Smooth muscle cell (in vitro differentiated cells): ENCODE data around the gene PPP1R12C. TPM values are rescaled to one million over a fixed set of nuclear protein-coding genes. Genes with fewer than 3 reads are reported as not detected.

Source experiments
- DNase-seq: peaks from one replicate; lab custom pipeline; 2025; ENCODE audit not compliant: unreplicated experiment; lab: John Stamatoyannopoulos, UW
- H2AFZ ChIP-seq: fragments of 200-600 bp; sonication (generic); 2 replicates; pipeline ENCODE4 v1.6.0; 2016; ENCODE audit warnings: antibody characterized with exemption, low read depth, mild to moderate bottlenecking
- H3F3A ChIP-seq: fragments of 200-600 bp; sonication (generic); 2 replicates; pipeline ENCODE4 v1.6.0; 2017; ENCODE audit warnings: antibody characterized with exemption, low read depth
- H3K27ac ChIP-seq: fragments of 200-600 bp; sonication (generic); 2 replicates; pipeline ENCODE4 v1.5.1; 2016; ENCODE audit warnings: low read depth, mild to moderate bottlenecking
- H3K27me3 ChIP-seq: fragments of 200-600 bp; sonication (generic); 2 replicates; pipeline ENCODE4 v1.6.1; 2016; ENCODE audit warnings: low read depth, mild to moderate bottlenecking
- H3K36me3 ChIP-seq: fragments of 200-600 bp; sonication (generic); 2 replicates; pipeline ENCODE4 v1.5.1; 2016; ENCODE audit warnings: low read depth
- H3K4me1 ChIP-seq: fragments of 200-600 bp; sonication (generic); 2 replicates; pipeline ENCODE4 v1.5.1; 2016; ENCODE audit warnings: low read depth
- H3K4me2 ChIP-seq: fragments of 200-600 bp; sonication (generic); 2 replicates; pipeline ENCODE4 v1.6.0; 2016; ENCODE audit warnings: mild to moderate bottlenecking
- H3K4me3 ChIP-seq: fragments of 200-600 bp; sonication (generic); 2 replicates; pipeline ENCODE4 v1.5.1; 2016; ENCODE audit warnings: mild to moderate bottlenecking
- H3K79me2 ChIP-seq: fragments of 200-600 bp; sonication (generic); 2 replicates; pipeline ENCODE4 v1.6.0; 2016; ENCODE audit warnings: low read depth, mild to moderate bottlenecking
- H3K9ac ChIP-seq: fragments of 200-600 bp; sonication (generic); 2 replicates; pipeline ENCODE4 v1.6.0; 2016; ENCODE audit warnings: low read depth
- H3K9me3 ChIP-seq: fragments of 200-600 bp; sonication (generic); replicated peaks from 2 replicates; pipeline ENCODE4 v1.5.1; 2016; ENCODE audit warnings: low read depth
- H4K20me1 ChIP-seq: fragments of 200-600 bp; sonication (generic); 2 replicates; pipeline ENCODE4 v1.6.0; 2016; ENCODE audit warnings: low read depth
- CTCF ChIP-seq: fragments of 200-600 bp; sonication (generic); IDR thresholded peaks from 2 replicates; pipeline ENCODE4 v1.5.1; 2017; ENCODE audit warnings: borderline replicate concordance, mild to moderate bottlenecking, antibody characterized with exemption; ENCODE audit not compliant: insufficient read depth, poor library complexity, severe bottlenecking
- WGBS: methylation state at CpG from one replicate; pipeline ENCODE4 v1.1.7; 2016; ENCODE audit warnings: low lambda C conversion rate; 5-methylcytosine and 5-hydroxymethylcytosine counted together
- polyA plus RNA-seq: library from polyadenylated mRNA; unstranded; fragments of >200 nt; fragmentation: Nextera tagmentation; extraction: Ambion mirVana; gene quantifications from 2 replicates; pipeline ENCODE4 v1.2.1, GENCODE V29; 2016
- total RNA-seq: library from RNA; depleted of rRNA; stranded (reverse); fragments of >200 nt; gene quantifications from 2 replicates; pipeline ENCODE4 v1.2.3, GENCODE V29; 2014

PPP1R12C gene
- total and polyA plus RNA-seq, 2 experiments from 2014 or later: 26.1 to 30.5 TPM

GRCh38 chr19:55161571-55162322 is 44.3 kb upstream of the PPP1R12C start:
- H2AFZ ChIP-seq: no peak overlapping the region
- no peak for DNase-seq
- H3K4me3 ChIP-seq: no peak overlapping the region
- H3K4me2 ChIP-seq: no peak overlapping the region
- no peak overlapping the region for H3K27ac ChIP-seq
- no peaks in the 10 kb centered on the region for H3K9me3 ChIP-seq
- H4K20me1 ChIP-seq: no peaks in the 10 kb centered on the region
- no peaks in the 10 kb centered on the region for H3F3A ChIP-seq
- peaks cover 24% of the 10 kb centered on the region for H3K27me3 ChIP-seq
- 66% methylated on average over 57 of the region's 61 CpGs for WGBS
- H3K36me3 ChIP-seq: no peaks in the 10 kb centered on the region
- TF ChIP-seq CTCF: no peak
- no peaks in the 10 kb centered on the region for H3K79me2 ChIP-seq
- H3K4me1 ChIP-seq: no peaks in the 10 kb centered on the region
- H3K9ac ChIP-seq: no peak overlapping the region

GRCh38 chr19:55160986-55161365 is 43.5 kb upstream of the PPP1R12C start:
- no peak overlapping the region for H3K4me2 ChIP-seq
- DNase-seq: no peak
- WGBS: 30% methylated on average over 19 of the region's 32 CpGs

GRCh38 chr19:55160128-55160985 is 42.9 kb upstream of the PPP1R12C start:
- no peaks in the 10 kb centered on the region for H3F3A ChIP-seq
- peak; percentile 84 for TF ChIP-seq CTCF
- H3K27me3 ChIP-seq: peaks cover 32% of the 10 kb centered on the region
- H3K9ac ChIP-seq: no peak overlapping the region
- H3K79me2 ChIP-seq: no peaks in the 10 kb centered on the region
- no peaks in the 10 kb centered on the region for H3K36me3 ChIP-seq
- H3K4me3 ChIP-seq: no peak overlapping the region
- no peak overlapping the region for H3K27ac ChIP-seq
- WGBS: 5% methylated on average over 25 of the region's 33 CpGs
- H3K4me1 ChIP-seq: no peaks in the 10 kb centered on the region
- H3K4me2 ChIP-seq: no peak overlapping the region
- peak; percentile 37 for DNase-seq
- H4K20me1 ChIP-seq: no peaks in the 10 kb centered on the region
- no peak overlapping the region for H2AFZ ChIP-seq
- no peaks in the 10 kb centered on the region for H3K9me3 ChIP-seq

More at GRCh38 chr19:55160986-55161365, 43.5 kb upstream of the PPP1R12C start:
- H3K27ac ChIP-seq: no peak overlapping the region
- no peaks in the 10 kb centered on the region for H3K9me3 ChIP-seq
- no peaks in the 10 kb centered on the region for H3F3A ChIP-seq
- no peak overlapping the region for H3K9ac ChIP-seq
- peaks cover 32% of the 10 kb centered on the region for H3K27me3 ChIP-seq
- no peak overlapping the region for H3K4me3 ChIP-seq
- no peaks in the 10 kb centered on the region for H4K20me1 ChIP-seq
- H3K4me1 ChIP-seq: no peaks in the 10 kb centered on the region
- no peak overlapping the region for H2AFZ ChIP-seq
- no peaks in the 10 kb centered on the region for H3K36me3 ChIP-seq
- H3K79me2 ChIP-seq: no peaks in the 10 kb centered on the region
- no peak for TF ChIP-seq CTCF
